Uterus (tissue), 2 donors: ENCODE measurements around the gene TSEN34.

Experiments
- POLR2A ChIP-seq, 2 donors: fragments of 450-650 bp; IDR thresholded peaks; one replicate each; pipeline ENCODE4 v1.6.1; 2016; ENCODE audit warnings: antibody characterized with exemption in 2 of 2, mild to moderate bottlenecking in 1 of 2, moderate library complexity in 1 of 2
- TF ChIP-seq, protein P1 (sequence below), 4 experiments: fragments of 200-600 bp in 2 of 4; fragments of 450-650 bp in 2 of 4; sonication (generic) in 2 of 4; IDR thresholded peaks; one replicate each; pipeline ENCODE4 v1.5.1; 2016 to 2019; ENCODE audit warnings: antibody characterized with exemption in 4 of 4, mild to moderate bottlenecking in 2 of 4, moderate library complexity in 1 of 4

GRCh38 chr19:54183431-54183830 is 7.7 kb upstream of the TSEN34 start:
- TF ChIP-seq, protein P1, sequence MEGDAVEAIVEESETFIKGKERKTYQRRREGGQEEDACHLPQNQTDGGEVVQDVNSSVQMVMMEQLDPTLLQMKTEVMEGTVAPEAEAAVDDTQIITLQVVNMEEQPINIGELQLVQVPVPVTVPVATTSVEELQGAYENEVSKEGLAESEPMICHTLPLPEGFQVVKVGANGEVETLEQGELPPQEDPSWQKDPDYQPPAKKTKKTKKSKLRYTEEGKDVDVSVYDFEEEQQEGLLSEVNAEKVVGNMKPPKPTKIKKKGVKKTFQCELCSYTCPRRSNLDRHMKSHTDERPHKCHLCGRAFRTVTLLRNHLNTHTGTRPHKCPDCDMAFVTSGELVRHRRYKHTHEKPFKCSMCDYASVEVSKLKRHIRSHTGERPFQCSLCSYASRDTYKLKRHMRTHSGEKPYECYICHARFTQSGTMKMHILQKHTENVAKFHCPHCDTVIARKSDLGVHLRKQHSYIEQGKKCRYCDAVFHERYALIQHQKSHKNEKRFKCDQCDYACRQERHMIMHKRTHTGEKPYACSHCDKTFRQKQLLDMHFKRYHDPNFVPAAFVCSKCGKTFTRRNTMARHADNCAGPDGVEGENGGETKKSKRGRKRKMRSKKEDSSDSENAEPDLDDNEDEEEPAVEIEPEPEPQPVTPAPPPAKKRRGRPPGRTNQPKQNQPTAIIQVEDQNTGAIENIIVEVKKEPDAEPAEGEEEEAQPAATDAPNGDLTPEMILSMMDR (IDR thresholded peaks at IDR 0.05), result no peak
- no peak for TF ChIP-seq POLR2A (IDR thresholded peaks at IDR 0.05)
